Measurements from ENCODE around the gene LGALSL.

- TF ChIP-seq CTCF (IDR thresholded peaks at IDR 0.05) (no peak), POLR2A (IDR thresholded peaks at IDR 0.05) (no peak)
These were observed 8.2 kb downstream of the LGALSL start for GRCh38 chr2:64462171-64462570.
